ENCODE measurements around the gene PTH1R. TPM values are rescaled to one million over a fixed set of nuclear protein-coding genes. Genes with fewer than 3 reads are reported as not detected.

The PTH1R gene
- polyA plus RNA-seq, 1 experiment: 2.1 TPM

DNA sequence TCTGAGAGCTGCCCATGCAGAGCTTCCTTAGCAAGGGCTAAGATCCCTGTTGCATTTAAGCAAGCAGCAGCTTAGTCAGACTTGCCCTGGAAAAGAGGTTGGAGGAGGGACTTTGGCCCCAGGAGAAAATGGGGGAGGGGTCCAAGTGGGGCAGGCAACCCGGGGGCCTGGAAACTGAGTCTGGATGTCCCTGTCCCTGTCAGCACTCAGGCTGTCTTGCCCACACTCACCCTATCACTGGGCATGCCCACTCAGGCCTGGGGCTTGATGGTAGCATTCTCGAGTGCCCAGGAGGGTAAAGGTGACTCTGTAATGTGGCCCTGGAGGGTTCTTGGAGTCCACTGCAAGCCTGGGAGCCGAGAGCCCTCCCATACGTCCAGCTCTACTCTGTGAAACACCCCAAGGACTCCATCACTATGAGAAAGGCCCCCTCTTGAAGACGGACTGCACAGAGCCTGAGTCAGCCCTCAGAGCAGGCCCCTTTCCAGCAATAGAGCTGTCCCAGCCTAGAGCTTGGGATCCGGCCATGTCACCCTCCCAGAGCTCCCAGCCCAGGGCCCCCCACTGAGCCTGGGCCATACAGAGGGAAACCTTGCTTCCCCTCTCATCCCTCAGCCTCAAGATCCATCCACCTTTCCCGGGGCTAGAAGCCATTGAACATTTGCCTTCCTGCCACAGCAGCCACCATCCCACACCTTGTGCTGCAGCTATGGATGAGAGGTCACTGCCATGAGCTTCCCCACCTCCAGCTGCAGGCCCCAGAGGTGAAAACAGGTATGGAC is 27.6 kb upstream of the PTH1R start:
- no peak overlapping the region for H3K4me3 ChIP-seq (ENCODE audit: low read depth, low read length)
- no peaks in the 10 kb centered on the region for H3K36me3 ChIP-seq (ENCODE audit: control insufficient read depth, insufficient read depth, low read length)
- TF ChIP-seq, protein P1, sequence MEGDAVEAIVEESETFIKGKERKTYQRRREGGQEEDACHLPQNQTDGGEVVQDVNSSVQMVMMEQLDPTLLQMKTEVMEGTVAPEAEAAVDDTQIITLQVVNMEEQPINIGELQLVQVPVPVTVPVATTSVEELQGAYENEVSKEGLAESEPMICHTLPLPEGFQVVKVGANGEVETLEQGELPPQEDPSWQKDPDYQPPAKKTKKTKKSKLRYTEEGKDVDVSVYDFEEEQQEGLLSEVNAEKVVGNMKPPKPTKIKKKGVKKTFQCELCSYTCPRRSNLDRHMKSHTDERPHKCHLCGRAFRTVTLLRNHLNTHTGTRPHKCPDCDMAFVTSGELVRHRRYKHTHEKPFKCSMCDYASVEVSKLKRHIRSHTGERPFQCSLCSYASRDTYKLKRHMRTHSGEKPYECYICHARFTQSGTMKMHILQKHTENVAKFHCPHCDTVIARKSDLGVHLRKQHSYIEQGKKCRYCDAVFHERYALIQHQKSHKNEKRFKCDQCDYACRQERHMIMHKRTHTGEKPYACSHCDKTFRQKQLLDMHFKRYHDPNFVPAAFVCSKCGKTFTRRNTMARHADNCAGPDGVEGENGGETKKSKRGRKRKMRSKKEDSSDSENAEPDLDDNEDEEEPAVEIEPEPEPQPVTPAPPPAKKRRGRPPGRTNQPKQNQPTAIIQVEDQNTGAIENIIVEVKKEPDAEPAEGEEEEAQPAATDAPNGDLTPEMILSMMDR (IDR thresholded peaks at IDR 0.05; ENCODE audit: insufficient read depth, low read depth, low read length): no peak
- POLR2A ChIA-PET: no interaction called here
- DNase-seq (ENCODE audit: low read depth): no peak
- CTCF ChIA-PET: interaction anchor here (0.9 to 4.8 kb wide), 10 partner anchors 10 to 144 kb away, joined by 3 to 21 read pairs (median 4); partner anchors contain the start of gene MYL3
- peaks cover 2% of the 10 kb centered on the region; the same call in 1 of the 2 replicates for H3K27me3 ChIP-seq (ENCODE audit: control insufficient read depth, insufficient read depth, low read length)

DNA sequence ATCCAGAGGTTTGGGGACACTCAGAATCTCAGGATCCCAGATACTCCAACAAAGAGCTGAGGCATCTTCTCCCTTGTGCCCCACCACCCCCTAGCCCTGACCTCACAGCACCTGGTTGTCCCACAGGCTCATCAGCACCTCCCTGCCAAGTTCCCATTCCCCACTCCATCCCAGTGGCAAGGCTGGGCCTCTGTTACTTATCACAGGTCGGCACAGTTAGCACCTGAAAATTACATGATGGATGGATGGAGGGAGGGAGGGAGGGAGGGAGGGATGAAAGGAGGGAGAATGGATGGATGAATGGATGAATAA is 27.1 kb upstream of the PTH1R start:
- DNase-seq (ENCODE audit: low read depth): no peak
- H3K27me3 ChIP-seq (ENCODE audit: control insufficient read depth, insufficient read depth, low read length): peaks cover 2% of the 10 kb centered on the region; the same call in 1 of the 2 replicates
- ChIA-PET CTCF (interaction anchor here (1.1 to 4.8 kb wide), 5 partner anchors 9 to 45 kb away, joined by 4 to 21 read pairs (median 11); partner anchors contain the start of gene MYL3), POLR2A (no interaction called here)
- TF ChIP-seq, protein P1 (IDR thresholded peaks at IDR 0.05; ENCODE audit: insufficient read depth, low read depth, low read length): no peak
- no peak overlapping the region for H3K4me3 ChIP-seq (ENCODE audit: low read depth, low read length)
- H3K36me3 ChIP-seq (ENCODE audit: control insufficient read depth, insufficient read depth, low read length): no peaks in the 10 kb centered on the region

DNA sequence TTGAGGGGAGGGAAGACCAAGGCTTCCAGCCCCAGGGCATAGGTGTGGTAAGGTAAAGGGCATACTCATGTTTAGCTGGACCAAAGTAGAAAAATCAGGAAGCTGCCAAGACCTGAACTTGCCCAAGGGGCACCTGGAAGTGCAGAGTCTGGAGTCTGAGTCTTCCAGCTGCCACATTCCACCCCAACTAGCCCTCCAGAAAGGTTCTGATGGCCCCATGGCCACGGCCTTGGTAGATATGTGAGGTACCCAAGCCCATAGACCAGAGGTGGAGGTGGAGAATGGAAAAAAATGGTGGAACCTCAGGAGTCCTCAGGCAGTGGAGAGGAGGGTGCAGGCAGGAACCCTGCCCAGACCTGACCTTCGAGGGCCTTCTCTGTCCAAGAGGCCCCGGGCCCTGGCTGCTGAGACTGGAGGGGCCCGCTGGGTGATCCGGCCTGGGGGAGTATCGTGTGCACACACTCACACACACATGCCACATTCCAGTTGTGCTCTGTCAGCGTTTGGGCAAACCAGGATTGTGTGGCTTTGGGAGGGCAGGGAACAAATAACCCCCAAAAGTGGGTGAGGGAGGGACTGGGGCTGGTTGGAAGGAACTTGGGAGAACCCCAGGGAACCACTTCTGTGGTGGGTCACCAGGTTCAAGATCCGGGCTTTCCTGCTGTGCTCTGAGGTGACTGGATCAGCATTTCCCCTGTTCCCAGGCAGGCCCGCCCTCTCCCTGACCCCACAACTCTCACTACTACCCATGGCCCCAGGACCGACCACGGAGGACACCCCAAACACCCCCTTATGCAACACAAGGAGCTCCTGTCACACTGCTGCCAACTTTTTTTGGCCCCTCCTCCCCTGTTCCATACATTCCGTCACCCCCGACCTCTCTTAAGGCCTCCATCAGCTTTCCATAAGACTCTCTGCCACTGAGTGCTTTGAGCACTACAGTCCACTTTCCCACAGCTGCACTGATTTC is 25.9 kb upstream of the PTH1R start:
- Histone ChIP-seq H3K36me3 (ENCODE audit: control insufficient read depth, insufficient read depth, low read length) (no peaks in the 10 kb centered on the region), H3K27me3 (ENCODE audit: control insufficient read depth, insufficient read depth, low read length) (peaks cover 2% of the 10 kb centered on the region; the same call in 1 of the 2 replicates), H3K4me3 (ENCODE audit: low read depth, low read length) (no peak overlapping the region)
- ChIA-PET CTCF (interaction anchor here (0.6 to 4.8 kb wide), 5 partner anchors 11 to 469 kb away, joined by 3 to 14 read pairs (median 5); partner anchors contain the start of gene MYL3), POLR2A (no interaction called here)
- DNase-seq (ENCODE audit: low read depth): no peak
- TF ChIP-seq, protein P1 (IDR thresholded peaks at IDR 0.05; ENCODE audit: insufficient read depth, low read depth, low read length): no peak

GRCh38 chr3:46852334-46852720 is 25.2 kb upstream of the PTH1R start:
- Histone ChIP-seq H3K4me3 (ENCODE audit: low read depth, low read length) (no peak overlapping the region), H3K36me3 (ENCODE audit: control insufficient read depth, insufficient read depth, low read length) (no peaks in the 10 kb centered on the region), H3K27me3 (ENCODE audit: control insufficient read depth, insufficient read depth, low read length) (peaks cover 3% of the 10 kb centered on the region; the same call in 1 of the 2 replicates)
- TF ChIP-seq, protein P1 (IDR thresholded peaks at IDR 0.05; ENCODE audit: insufficient read depth, low read depth, low read length): no peak
- POLR2A ChIA-PET: no interaction called here
- CTCF ChIA-PET: interaction anchor here (0.6 to 2.0 kb wide), 3 partner anchors 15 to 469 kb away, joined by 3 to 7 read pairs (median 5); no protein-coding TSS in a partner anchor
- DNase-seq (ENCODE audit: low read depth): no peak
